OCI-LY3 (cell line): ENCODE measurements around the gene FMN1.

ENCODE experiments used
- H2AFZ ChIP-seq: fragments of 200-600, 300-600 bp; shearing (Covaris generic); 2 replicates; pipeline ENCODE4 v1.6.0; 2014; ENCODE audit warnings: antibody characterized with exemption, low read depth, low read length
- H3K27ac ChIP-seq: fragments of 200-600, 300-600 bp; sonication (generic); 2 replicates; pipeline ENCODE4 v1.5.1; 2014; ENCODE audit warnings: mild to moderate bottlenecking, low read length, moderate library complexity, mixed read lengths
- H3K27me3 ChIP-seq: fragments of 200-600, 300-600 bp; sonication (generic); 2 replicates; pipeline ENCODE4 v1.6.1; 2014; ENCODE audit warnings: low read depth, low read length, mixed read lengths
- H3K36me3 ChIP-seq: fragments of 200-600, 300-600 bp; sonication (generic); replicated peaks from 2 replicates; pipeline ENCODE3; 2014; ENCODE audit warnings: low read depth, low read length, mixed read lengths
- H3K4me1 ChIP-seq: fragments of 300-600, 200-600 bp; sonication (generic); 2 replicates; pipeline ENCODE4 v1.6.1; 2014; ENCODE audit warnings: low read length, mixed read lengths
- H3K4me2 ChIP-seq: fragments of 200-600, 300-600 bp; sonication (generic); 2 replicates; pipeline ENCODE4 v1.6.1; 2014; ENCODE audit warnings: low read length, mixed read lengths
- H3K4me3 ChIP-seq: fragments of 300-600, 200-600 bp; sonication (generic); 2 replicates; pipeline ENCODE4 v1.5.1; 2014; ENCODE audit warnings: antibody characterized with exemption, mild to moderate bottlenecking, low read length, moderate library complexity
- H3K79me2 ChIP-seq: fragments of 300-600, 200-600 bp; shearing (Covaris generic); 2 replicates; pipeline ENCODE4 v1.6.1; 2014; ENCODE audit warnings: mild to moderate bottlenecking, low read length, mixed read lengths
- H3K9ac ChIP-seq: fragments of 300-600, 200-600 bp; shearing (Covaris generic); 2 replicates; pipeline ENCODE4 v1.6.0; 2014; ENCODE audit warnings: mild to moderate bottlenecking, low read length, moderate library complexity
- H3K9me3 ChIP-seq: fragments of 200-600, 300-600 bp; shearing (Covaris generic); 2 replicates; pipeline ENCODE4 v1.6.1; 2014; ENCODE audit warnings: low read length, mixed read lengths; ENCODE audit not compliant: insufficient read depth
- H4K20me1 ChIP-seq: fragments of 200-600, 300-600 bp; sonication (generic); 2 replicates; pipeline ENCODE4 v1.6.1; 2016; ENCODE audit warnings: low read length, mixed read lengths; ENCODE audit not compliant: insufficient read depth
- CTCF ChIP-seq: fragments of 200-600, 300-600 bp; sonication (generic); IDR thresholded peaks from 2 replicates; pipeline ENCODE4 v1.5.1; 2014; ENCODE audit warnings: antibody characterized with exemption, low read length, low read depth
- EZH2phosphoT487 ChIP-seq: fragments of 200-600 bp; shearing (Covaris generic); IDR thresholded peaks from 2 replicates; pipeline ENCODE4 v1.6.1; 2018; ENCODE audit warnings: antibody characterized with exemption, mixed run types, low read depth

FMN1 gene

GRCh38 chr15:32833379-32833821 is 361.1 kb downstream of the FMN1 start:
- Histone ChIP-seq H3K79me2 (no peaks in the 10 kb centered on the region), H2AFZ (no peak overlapping the region), H3K27me3 (peaks cover 71% of the 10 kb centered on the region), H4K20me1 (peaks cover 7% of the 10 kb centered on the region; the same call in 1 of the 2 replicates), H3K9me3 (no peaks in the 10 kb centered on the region), H3K9ac (no peak overlapping the region), H3K4me3 (peak overlapping the region; percentile 37; the same call in 1 of the 2 replicates), H3K4me1 (peaks cover 22% of the 10 kb centered on the region), H3K27ac (no peak overlapping the region), H3K36me3 (no peaks in the 10 kb centered on the region), H3K4me2 (peak overlapping the region; percentile 62)
- TF ChIP-seq CTCF, result no peak
- no peak for TF ChIP-seq EZH2phosphoT487

DNA sequence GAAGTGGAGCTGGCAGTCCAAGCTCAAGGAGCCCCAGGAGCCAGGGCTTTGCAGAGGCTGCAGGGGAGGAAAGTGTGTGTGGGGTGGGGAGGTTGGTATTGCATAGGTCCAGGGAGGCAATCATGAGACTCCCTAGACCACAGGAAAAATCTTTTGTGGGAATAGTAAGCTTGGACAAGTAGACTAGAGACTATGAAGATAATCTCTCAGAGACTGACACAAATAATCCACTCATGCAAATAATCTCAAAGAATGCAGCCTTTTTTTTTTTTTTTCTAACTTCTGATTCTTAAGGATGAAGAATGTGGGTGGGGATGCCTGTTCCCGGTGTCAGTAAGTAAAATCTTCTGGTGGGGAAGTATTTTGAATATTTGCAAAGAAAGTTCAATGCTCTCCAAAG is 363.0 kb downstream of the FMN1 start:
- no peaks in the 10 kb centered on the region for H3K36me3 ChIP-seq
- H3K4me3 ChIP-seq, result no peak overlapping the region
- no peak overlapping the region for H3K9ac ChIP-seq
- no peak overlapping the region for H2AFZ ChIP-seq
- TF ChIP-seq CTCF (no peak), EZH2phosphoT487 (no peak)
- peaks cover 53% of the 10 kb centered on the region for H3K27me3 ChIP-seq
- H3K79me2 ChIP-seq, result no peaks in the 10 kb centered on the region
- no peaks in the 10 kb centered on the region for H3K9me3 ChIP-seq
- H3K4me1 ChIP-seq, result peaks cover 22% of the 10 kb centered on the region
- H4K20me1 ChIP-seq, result peaks cover 7% of the 10 kb centered on the region; the same call in 1 of the 2 replicates
- no peak overlapping the region for H3K27ac ChIP-seq
- H3K4me2 ChIP-seq, result no peak overlapping the region

DNA sequence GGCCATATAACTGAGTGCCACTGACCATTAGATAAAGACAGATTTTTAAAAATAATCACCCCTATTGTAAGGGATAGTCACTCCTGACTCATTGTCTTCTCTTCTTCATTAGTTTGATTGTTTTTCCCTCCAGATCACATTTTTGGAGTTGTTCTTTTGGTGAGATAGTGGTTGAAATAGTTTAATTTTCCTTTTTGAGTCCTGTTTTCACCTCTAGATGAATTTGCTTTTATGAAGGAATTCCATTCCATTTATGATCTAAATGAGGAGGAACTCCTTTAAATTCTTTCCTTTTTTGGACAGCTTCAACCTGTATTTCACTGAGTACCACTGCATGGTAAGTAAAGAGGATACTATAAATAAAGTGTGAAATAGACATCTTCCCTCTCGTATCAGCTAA is 364.3 kb downstream of the FMN1 start:
- no peak overlapping the region for H3K4me3 ChIP-seq
- H4K20me1 ChIP-seq, result peaks cover 7% of the 10 kb centered on the region; the same call in 1 of the 2 replicates
- H3K36me3 ChIP-seq, result no peaks in the 10 kb centered on the region
- H2AFZ ChIP-seq, result no peak overlapping the region
- H3K9me3 ChIP-seq, result no peaks in the 10 kb centered on the region
- H3K79me2 ChIP-seq, result no peaks in the 10 kb centered on the region
- no peak for TF ChIP-seq CTCF
- TF ChIP-seq EZH2phosphoT487, result no peak
- peaks cover 22% of the 10 kb centered on the region for H3K4me1 ChIP-seq
- peaks cover 49% of the 10 kb centered on the region for H3K27me3 ChIP-seq
- no peak overlapping the region for H3K9ac ChIP-seq
- no peak overlapping the region for H3K27ac ChIP-seq
- H3K4me2 ChIP-seq, result no peak overlapping the region

DNA sequence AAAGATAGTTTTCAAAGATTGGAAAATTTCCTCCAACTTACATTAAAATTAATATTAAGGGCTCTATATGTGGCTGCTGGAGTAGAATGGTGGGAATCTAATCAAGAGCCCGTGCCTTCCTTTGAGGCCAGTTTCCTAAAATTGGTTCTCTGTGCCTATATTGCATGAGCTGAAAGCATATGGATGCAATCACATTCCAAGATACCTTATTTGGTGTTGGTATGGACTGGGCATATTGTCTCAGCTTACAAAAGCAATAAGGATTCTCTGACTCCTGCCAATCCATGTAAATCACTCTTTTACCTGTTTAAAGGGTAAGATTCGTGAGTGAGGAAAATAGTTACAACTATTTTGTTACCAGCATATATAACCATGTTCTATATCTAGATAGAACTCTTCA is 365.1 kb downstream of the FMN1 start:
- H2AFZ ChIP-seq, result no peak overlapping the region
- no peak overlapping the region for H3K4me3 ChIP-seq
- TF ChIP-seq EZH2phosphoT487, result no peak
- no peak for TF ChIP-seq CTCF
- H3K9me3 ChIP-seq, result no peaks in the 10 kb centered on the region
- H3K4me2 ChIP-seq, result no peak overlapping the region
- H3K27ac ChIP-seq, result no peak overlapping the region
- no peaks in the 10 kb centered on the region for H3K79me2 ChIP-seq
- no peak overlapping the region for H3K9ac ChIP-seq
- H3K27me3 ChIP-seq, result peaks cover 47% of the 10 kb centered on the region
- H4K20me1 ChIP-seq, result peaks cover 7% of the 10 kb centered on the region; the same call in 1 of the 2 replicates
- H3K4me1 ChIP-seq, result peaks cover 17% of the 10 kb centered on the region
- no peaks in the 10 kb centered on the region for H3K36me3 ChIP-seq
